Left lung (tissue), 10 donors: ENCODE measurements around the gene ZCCHC18. TPM values are rescaled to one million over a fixed set of nuclear protein-coding genes. Genes with fewer than 3 reads are reported as not detected.
A peak's percentile ranks its signal among the peaks of the same experiment; 100 is the strongest.

ENCODE experiments used
- ATAC-seq: fragments of 200-7000 bp; cut with Tn5 transposase; one replicate; pipeline ENCODE4 v1.9.1; 2020; ENCODE audit warnings: moderate library complexity
- DNase-seq, 4 donors: peaks; one replicate each; pipeline ENCODE4 v3.0.0-alpha.2; 2013 to 2020
- H3K27ac ChIP-seq, 2 donors: fragments of 200-600 bp; sonication (generic) in 1 of 2; one replicate each; pipeline versions ENCODE4 v1.5.0 to v1.8.0; 2020 to 2021
- H3K27me3 ChIP-seq, 2 donors: fragments of 200-600 bp; sonication (generic) in 1 of 2; one replicate each; pipeline versions ENCODE4 v1.5.0 to v1.8.0; 2020 to 2021
- H3K36me3 ChIP-seq, 2 donors: fragments of 200-600 bp; sonication (generic) in 1 of 2; one replicate each; pipeline versions ENCODE4 v1.5.0 to v1.8.0; 2020 to 2021
- H3K4me1 ChIP-seq, 2 donors: fragments of 200-600 bp; one replicate each; pipeline ENCODE4 v1.8.0; 2021
- H3K4me3 ChIP-seq, 2 donors: fragments of 200-600 bp; sonication (generic) in 1 of 2; one replicate each; pipeline versions ENCODE4 v1.5.0 to v1.8.0; 2020 to 2021; ENCODE audit warnings: mild to moderate bottlenecking in 1 of 2
- H3K9me3 ChIP-seq, 2 donors: fragments of 200-600 bp; sonication (generic) in 1 of 2; one replicate each; pipeline versions ENCODE4 v1.5.0 to v1.8.0; 2020 to 2021
- intact Hi-C, 2 donors: fragments of 100-400 bp; cut with DNase I; formaldehyde crosslinking; loops; one replicate each; pipeline versions ENCODE4 v1.11.2 to v1.14.2; 2022
- polyA plus RNA-seq, 6 donors: library from polyadenylated mRNA; unstranded; fragments of 120-200 nt; gene quantifications; one replicate each; pipeline ENCODE4 v1.2.1, GENCODE V29; 2013; ENCODE audit not compliant: insufficient read length in 6 of 6
- total RNA-seq, 2 donors: library from RNA; stranded (reverse); fragmentation: NEBNext Ultra II Directional; extraction: Animal tissue kit (Norgen Biotek cat#: 25700); gene quantifications; one replicate each; pipeline ENCODE4 v1.2.1, GENCODE V29; 2021
- TF ChIP-seq, protein P1 (sequence below), 2 donors: fragments of 200-600 bp; sonication (generic) in 1 of 2; IDR thresholded peaks; one replicate each; pipeline versions ENCODE4 v1.5.0 to v1.8.0; 2021; ENCODE audit warnings: antibody characterized with exemption in 2 of 2
- donor health status: DM: no; HTN: yes; CAD: no.
- donor health status: DM: no; HTN: no; CAD: no.

ZCCHC18 gene
- total and polyA plus RNA-seq, 8 donors = 0.42 to 5.7 (median 4.8) TPM

DNA sequence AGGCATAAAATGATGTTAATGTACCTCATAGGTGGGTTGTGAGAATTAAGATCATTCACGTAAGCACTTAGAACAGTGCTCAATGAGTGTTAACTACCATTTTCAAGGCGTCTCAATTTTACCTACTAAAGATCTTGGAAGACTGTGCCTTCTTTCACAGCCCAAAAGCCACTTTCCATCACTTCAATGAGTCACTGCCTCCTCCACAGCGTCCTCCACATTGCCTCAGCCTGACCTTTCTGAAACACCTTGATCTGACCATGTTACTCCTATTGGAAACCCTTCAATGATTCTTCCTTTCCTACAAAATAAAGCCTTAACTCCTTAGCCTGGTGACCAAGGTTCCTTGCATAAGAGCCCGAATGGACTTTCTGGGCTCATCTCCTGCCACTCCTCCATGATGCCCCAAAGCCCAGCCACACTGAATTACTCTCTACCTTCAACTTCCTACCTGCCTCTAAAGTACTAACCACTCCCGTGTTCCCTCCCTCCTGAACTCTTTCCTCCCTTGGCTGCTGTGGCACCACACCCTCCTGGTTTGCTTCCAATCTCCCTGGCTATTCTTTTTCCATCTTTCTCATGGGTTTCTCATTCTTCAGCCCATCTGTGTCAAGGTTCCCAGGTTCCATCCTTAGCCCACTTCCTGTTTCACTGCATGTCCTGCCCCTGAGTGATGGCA, 22.4 kb downstream of the ZCCHC18 start:
- Histone ChIP-seq H3K4me3 (no peak overlapping the region), H3K27me3 (no peaks in the 10 kb centered on the region), H3K9me3 (no peaks in the 10 kb centered on the region), H3K27ac (no peak overlapping the region), H3K4me1 (no peaks in the 10 kb centered on the region), H3K36me3 (peaks cover 0 to 12% of the 10 kb centered on the region in 2 donors)
- no peak for DNase-seq
- ATAC-seq = no peak
- intact Hi-C loops = no loop called here
- TF ChIP-seq, protein P1, sequence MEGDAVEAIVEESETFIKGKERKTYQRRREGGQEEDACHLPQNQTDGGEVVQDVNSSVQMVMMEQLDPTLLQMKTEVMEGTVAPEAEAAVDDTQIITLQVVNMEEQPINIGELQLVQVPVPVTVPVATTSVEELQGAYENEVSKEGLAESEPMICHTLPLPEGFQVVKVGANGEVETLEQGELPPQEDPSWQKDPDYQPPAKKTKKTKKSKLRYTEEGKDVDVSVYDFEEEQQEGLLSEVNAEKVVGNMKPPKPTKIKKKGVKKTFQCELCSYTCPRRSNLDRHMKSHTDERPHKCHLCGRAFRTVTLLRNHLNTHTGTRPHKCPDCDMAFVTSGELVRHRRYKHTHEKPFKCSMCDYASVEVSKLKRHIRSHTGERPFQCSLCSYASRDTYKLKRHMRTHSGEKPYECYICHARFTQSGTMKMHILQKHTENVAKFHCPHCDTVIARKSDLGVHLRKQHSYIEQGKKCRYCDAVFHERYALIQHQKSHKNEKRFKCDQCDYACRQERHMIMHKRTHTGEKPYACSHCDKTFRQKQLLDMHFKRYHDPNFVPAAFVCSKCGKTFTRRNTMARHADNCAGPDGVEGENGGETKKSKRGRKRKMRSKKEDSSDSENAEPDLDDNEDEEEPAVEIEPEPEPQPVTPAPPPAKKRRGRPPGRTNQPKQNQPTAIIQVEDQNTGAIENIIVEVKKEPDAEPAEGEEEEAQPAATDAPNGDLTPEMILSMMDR (IDR thresholded peaks at IDR 0.05) = no peak

DNA sequence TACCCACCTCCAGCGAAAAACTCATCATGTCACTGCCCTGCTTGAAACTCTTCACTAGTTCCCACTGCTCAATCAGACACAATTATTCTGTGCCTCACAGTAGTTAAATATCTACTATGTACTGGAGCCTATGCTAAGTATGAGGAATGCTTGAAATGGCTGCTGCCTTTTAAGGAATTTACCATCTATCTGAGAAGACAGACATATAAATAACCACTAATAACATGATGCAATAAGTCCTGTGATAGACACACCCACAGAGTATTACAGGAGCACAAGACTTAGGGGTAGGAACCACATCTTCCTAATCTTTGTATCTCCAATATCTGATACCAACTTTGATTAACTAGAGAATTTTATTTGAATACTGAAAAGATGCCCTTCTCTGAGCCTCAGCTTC, 23.4 kb downstream of the ZCCHC18 start:
- Histone ChIP-seq H3K4me3 (no peak overlapping the region), H3K4me1 (no peaks in the 10 kb centered on the region), H3K27me3 (no peaks in the 10 kb centered on the region), H3K36me3 (peaks cover 0 to 5% of the 10 kb centered on the region in 2 donors), H3K9me3 (no peaks in the 10 kb centered on the region), H3K27ac (no peak overlapping the region)
- no peak for DNase-seq
- ATAC-seq = no peak
- intact Hi-C loops = no loop called here
- TF ChIP-seq, protein P1 (IDR thresholded peaks at IDR 0.05) = no peak

DNA sequence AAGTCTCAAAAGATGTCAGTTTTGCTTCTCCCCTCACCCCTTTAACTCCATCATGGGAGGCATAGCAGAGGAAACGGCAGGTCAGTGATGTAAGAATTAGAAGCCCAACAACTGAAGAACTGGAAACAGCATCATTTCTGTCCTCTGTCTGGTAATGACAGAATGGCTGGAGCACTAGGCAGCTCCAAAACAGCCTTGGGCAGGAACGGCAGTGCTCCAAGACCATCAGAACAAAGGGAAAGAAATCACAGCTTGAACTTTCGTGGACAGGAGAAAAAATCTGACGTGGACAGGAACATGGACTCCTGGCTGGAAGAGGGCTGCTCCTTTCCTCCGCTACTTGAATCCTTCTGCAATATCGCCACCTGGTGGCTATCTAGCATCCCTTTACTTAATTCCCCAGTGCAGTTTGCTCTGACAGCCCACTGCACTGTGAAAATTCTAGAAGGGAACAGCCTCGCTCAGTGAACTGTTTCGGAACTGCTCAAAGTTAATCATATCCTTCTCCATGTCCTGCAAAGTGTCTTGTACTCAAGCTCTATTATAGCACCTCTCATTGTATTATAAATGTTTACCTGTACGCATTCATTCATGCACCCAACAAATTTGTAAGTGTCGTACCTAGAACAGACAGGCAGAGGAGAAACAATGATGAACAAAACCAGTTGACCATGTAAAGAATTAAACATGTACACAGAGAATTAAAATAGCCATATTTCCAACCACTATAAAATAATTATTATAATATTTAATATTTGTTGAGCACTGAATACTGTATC, 24.1 kb downstream of the ZCCHC18 start:
- peak; percentile 97 for ATAC-seq
- intact Hi-C loops = no loop called here

DNA sequence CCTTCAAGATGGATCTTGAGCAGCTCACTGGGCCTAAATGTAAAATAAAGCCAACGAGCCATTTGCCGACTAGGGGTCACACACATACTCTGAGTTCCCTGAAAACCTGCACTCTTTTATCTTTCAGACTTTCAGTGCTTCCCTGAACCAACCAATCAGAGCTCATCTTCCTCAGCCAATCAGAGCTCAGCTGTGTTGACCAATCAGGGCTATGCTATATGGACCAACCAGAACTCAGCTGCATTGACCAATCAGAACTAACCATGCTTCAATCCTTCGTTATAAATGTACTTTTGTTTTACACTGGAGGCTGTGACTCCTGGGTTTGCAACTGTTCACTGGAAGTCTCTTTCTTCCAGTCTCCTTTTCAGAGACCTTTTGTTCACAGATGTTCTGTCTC, 25.2 kb downstream of the ZCCHC18 start:
- TF ChIP-seq, protein P1 (IDR thresholded peaks at IDR 0.05) = no peak
- Histone ChIP-seq H3K36me3 (no peaks in the 10 kb centered on the region), H3K27ac (no peak overlapping the region), H3K27me3 (peaks cover 0 to 2% of the 10 kb centered on the region in 2 donors), H3K4me1 (no peaks in the 10 kb centered on the region), H3K4me3 (no peak overlapping the region), H3K9me3 (no peaks in the 10 kb centered on the region)
- intact Hi-C loops = no loop called here
- DNase-seq (no peak), ATAC-seq (no peak)

More for the DNA sequence above, 24.1 kb downstream of the ZCCHC18 start:
- TF ChIP-seq, protein P1 (IDR thresholded peaks at IDR 0.05) = peak; percentile 62 to 83
- Histone ChIP-seq H3K27me3 (peaks cover 0 to 2% of the 10 kb centered on the region in 2 donors), H3K27ac (peak overlapping the region in 1 of 2 donors; percentile 56), H3K9me3 (no peaks in the 10 kb centered on the region), H3K4me1 (no peaks in the 10 kb centered on the region), H3K4me3 (no peak overlapping the region), H3K36me3 (no peaks in the 10 kb centered on the region)
- peak in 3 of 4 donors; percentile 60 to 87 (median 74) for DNase-seq

DNA sequence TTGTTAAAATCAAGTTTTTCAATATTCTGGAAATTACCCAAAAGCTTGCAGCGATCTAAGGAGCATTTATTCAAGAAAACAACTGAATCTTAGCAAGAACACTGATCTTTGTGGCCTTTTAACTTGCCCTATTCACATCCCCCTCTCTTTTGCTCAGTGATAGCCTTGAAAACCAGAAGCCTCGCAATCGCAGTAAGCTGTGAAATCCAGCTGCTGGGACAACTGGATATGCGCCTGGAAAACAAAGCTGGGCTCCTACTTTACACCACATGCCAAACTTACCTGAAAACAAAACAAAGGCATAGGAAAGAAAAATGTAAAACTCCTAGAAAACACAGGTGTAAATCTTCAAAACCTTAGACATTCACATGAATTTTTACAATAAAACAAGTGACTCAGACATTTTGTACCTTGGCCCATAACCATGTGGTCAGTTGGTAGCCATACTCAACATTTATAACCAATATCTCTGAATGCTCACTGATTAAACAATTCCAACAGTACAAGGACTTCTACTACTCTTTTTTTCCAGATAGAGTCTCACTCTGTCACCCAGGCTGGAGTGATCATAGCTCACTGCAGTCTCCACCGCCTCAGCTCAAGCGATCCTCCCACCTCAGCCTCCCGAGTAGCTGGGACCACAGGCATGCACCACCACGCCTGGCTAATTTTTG, 28.9 kb downstream of the ZCCHC18 start:
- Histone ChIP-seq H3K4me3 (no peak overlapping the region), H3K36me3 (no peaks in the 10 kb centered on the region), H3K9me3 (no peaks in the 10 kb centered on the region), H3K4me1 (no peaks in the 10 kb centered on the region), H3K27me3 (peaks cover 0 to 2% of the 10 kb centered on the region in 2 donors), H3K27ac (no peak overlapping the region)
- intact Hi-C loops = no loop called here
- DNase-seq = no peak
- TF ChIP-seq, protein P1 (IDR thresholded peaks at IDR 0.05) = no peak
- no peak for ATAC-seq
